Activated CD8-positive, alpha-beta memory T cell treated with anti-CD3 and anti-CD28 coated beads, Interleukin-2, amount 50 U/mL, for 48 hours (primary cell): Measurements from ENCODE around the gene HCN4.
A peak's percentile ranks its signal among the peaks of the same experiment; 100 is the strongest.

Experiments
- DNase-seq: peaks from one replicate; pipeline ENCODE4 v3.0.0-alpha.2; 2020

HCN4 gene

DNA sequence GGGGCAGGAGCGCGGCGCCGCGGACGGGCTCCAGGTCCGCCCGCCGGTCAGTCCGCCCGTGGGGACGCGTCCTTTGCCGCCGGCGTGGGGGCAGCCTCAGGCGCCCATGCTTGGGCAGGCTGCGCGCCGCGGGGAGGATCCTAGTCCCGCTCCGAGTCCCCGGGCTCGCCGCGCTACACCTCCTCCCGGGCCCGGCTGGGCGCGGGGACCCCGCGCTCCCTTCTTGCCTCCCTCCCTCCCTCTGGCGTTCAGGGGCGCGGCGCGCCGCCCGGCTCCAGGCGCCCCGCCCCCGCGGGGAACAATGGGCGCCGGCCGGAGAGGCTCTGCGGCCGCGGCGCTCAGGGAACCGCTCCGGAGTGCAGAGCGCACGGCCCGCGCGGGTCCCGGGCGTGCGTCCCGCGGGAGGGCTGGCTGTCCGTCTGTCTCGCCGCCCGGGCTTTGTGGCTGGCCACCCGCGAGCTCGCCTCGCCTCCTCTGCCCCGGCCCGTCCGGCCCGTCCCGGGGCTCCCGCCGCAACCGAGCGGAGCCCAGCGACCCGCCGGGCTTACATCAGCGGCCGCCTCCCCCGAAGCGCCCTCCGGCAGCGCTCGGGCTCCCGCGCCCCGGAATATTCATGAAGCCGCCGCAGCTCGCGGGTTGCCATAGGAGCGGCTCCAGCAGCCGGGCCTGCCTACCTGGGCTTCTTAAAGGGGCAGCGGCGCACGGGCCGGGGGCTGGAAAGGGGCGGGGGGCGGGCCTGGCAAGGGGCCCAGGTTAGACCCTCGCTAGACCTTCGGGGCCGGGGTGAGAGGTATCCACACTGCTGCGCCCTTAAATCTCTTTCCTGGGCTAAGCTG, at the start of gene HCN4:
Gene HCN4 (minus strand): TSS at position 658 of the 836 bp plus-strand sequence. CDS start 688 bp downstream, outside the sequence.
- no peak for DNase-seq

- no peak for DNase-seq
These were observed 46.1 kb upstream of the HCN4 start for GRCh38 chr15:73414876-73415275.

DNA sequence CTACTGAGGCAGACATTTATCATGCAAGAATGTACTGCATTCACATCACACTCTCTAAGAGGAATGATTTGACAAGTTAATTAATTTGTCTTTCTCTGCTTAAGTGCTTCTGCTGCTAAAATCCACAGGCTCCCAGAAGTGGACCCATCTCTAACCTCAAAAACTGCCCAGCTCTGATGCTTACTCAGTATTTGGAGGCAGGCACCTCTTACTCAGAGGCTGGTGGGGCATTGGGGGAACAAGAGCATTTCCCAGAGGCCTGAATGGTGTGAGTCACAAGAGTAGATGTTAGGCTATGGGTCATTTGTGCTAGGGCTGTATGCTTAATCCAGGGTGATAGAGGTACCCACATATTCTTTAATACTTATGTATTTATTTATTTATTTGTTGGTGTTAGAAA, 34.4 kb upstream of the HCN4 start:
- DNase-seq: no peak

DNA sequence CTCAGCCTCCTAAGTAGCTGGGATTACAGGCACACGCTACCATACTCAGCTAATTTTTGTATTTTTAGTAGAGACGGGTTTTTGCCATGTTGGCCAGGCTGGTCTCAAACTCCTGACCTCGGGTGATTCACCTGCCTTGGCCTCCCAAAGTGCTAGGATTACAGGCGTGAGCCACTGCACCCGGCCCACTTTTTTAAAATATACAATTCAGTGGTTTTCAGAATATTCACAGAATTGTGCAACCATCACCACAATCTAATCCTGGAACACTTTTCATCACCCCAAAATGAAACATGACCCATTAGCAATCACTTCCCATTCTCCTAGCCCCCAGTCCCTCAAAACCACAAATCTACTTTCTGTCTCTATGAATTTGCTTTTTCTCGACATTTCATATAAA, 31.5 kb upstream of the HCN4 start:
- DNase-seq: peak; percentile 15

DNA sequence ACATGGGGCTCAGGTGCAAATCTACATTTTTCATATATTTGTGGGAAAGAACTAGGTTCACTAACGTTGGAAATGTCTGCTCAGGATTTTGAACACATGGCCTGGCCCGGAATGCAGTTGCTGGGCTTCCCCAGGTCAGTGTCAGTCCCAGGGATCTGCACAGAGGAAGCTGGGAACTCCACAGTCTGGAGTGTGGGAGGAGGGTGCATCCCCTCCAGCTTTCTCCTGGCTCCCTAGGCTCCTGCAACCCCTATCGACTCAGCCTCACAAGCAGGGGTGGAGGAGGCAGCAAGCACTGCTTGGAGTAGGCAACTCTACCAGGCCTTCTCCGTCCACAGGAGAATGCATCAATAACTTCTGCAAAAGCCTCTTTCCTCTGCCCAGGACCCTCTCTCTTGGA, 30.1 kb upstream of the HCN4 start:
- no peak for DNase-seq

- DNase-seq: no peak
These were observed 28.7 kb upstream of the HCN4 start for GRCh38 chr15:73397461-73397860.

GRCh38 chr15:73395671-73396070, 26.9 kb upstream of the HCN4 start:
- DNase-seq: no peak

- no peak for DNase-seq
These were observed 26.0 kb upstream of the HCN4 start for GRCh38 chr15:73394782-73395181.

DNA sequence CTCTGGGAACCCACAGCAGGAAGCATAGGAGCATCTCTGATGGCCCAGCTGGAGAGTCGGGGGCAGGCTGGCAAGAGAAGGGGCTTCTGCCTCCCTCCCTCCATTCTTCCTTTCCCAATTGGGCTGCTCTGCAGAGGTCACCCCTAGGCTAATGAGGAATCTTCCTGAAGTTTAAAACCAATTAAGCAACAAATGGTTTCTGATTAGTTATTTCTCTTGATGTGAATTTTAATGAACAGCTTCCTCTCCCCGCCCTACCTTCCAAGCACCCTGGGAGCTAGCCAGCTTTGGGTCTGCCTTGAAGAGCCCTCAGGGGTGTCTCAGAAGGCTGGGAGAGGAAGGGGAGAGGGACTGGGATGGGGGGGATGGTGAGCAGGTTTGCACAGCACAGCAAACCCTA, 24.6 kb upstream of the HCN4 start:
- no peak for DNase-seq

GRCh38 chr15:73392025-73392424, 23.3 kb upstream of the HCN4 start:
- DNase-seq: no peak

DNA sequence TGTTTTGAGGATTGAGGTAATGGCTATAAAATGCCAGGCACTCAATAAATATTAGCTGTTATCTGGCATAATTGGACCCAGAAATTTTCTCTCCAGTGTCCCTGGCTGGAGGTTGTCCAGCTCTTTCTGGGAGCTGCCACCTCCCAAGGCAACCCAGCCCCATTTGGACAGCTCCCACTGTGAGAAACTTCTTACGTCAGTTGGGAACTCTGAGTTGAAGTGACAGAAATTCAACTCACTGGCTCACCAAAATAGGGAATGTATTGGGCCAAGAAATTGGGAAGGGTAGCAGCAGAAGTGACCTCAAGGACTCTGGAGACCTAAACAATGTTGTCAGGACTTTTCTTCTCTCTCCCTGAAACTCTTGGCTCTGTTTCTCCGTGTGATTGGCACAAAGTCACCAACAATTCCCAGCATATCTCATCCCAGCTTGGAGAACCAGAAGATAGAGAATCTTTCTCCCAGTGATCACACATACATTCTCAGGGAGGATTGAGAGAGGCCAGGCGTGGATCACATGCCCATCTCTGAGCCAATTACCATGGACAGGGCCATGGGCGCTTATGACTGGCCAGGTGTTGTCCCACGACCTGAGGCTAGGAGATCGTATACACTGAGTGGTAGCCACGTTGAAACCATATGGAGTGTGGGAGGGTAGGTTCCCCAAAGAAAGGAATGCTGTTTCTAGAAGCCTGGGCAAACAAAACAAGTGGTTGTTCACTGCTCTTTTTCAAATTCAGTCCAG, 22.5 kb upstream of the HCN4 start:
- no peak for DNase-seq

DNA sequence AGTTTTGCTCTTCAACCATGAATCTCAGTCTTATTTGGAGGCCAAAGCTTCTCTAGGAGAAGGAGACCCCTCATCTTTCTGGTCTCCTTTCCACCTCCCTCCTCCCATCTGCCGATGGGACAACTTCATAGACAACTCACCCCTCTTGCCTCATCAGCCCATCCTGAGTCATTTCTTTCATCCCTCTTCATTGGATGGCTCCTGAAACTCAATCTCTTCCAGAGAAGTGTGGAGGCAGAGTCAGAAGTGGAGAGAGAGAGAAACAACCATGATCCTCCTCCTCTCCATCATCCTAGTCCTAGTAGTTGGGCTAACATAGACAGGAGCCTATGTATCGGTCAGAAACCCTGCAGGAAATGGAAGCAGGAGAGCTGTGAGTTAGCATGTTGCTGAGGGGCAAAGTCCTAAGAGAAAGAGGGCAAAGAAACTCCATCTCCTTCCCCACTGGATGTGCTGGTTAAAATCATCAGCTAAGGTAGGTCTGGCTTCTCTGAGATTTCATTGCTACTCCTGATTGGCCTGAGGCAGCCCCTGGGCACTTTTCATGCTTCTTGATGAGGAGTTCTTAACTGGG, 21.3 kb upstream of the HCN4 start:
- DNase-seq: no peak

DNA sequence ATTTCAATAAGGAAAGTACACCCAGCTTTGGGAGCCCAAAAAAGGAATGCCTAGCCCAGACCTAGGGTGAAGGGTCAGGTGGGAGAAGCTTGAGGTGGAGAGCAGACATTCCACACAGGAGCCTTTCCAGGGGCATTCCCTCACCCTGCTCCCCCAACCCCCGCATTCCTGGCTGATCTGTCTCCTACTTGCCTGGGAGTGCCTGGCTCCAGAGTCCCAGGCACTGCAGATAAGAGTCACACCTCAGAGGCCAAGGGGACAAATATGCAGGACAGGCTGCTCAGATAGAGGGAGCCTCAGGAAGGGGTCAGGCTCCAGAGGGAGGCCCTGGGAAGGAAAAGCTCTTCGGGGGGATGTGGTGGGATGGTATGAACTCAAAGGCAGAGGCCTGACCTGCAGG, 20.8 kb upstream of the HCN4 start:
- no peak for DNase-seq

DNA sequence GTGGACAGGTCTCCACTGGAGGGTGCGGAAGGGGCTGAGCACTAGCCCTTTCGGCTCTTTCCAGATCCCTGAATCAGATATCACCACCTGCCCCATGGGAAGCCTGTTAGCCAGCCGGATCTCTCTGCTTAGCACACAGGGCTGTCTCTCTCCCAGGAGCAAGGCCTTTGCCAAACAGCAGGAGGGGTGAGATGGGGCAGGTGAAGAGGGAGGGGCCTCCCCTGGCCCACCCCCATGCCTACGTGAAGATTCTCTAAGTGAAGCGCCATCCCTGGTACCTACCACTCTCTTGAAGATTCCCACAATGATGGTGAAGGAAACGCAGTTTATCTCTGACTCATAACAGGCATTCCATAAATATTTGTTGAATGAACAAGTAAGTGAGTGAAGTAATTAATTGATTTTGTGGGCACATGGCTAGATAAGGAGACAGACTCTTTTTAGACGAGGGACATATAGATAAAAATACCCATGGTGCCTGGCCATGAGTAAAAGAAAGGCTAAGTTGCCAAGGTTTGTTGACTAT, 19.6 kb upstream of the HCN4 start:
- no peak for DNase-seq

DNA sequence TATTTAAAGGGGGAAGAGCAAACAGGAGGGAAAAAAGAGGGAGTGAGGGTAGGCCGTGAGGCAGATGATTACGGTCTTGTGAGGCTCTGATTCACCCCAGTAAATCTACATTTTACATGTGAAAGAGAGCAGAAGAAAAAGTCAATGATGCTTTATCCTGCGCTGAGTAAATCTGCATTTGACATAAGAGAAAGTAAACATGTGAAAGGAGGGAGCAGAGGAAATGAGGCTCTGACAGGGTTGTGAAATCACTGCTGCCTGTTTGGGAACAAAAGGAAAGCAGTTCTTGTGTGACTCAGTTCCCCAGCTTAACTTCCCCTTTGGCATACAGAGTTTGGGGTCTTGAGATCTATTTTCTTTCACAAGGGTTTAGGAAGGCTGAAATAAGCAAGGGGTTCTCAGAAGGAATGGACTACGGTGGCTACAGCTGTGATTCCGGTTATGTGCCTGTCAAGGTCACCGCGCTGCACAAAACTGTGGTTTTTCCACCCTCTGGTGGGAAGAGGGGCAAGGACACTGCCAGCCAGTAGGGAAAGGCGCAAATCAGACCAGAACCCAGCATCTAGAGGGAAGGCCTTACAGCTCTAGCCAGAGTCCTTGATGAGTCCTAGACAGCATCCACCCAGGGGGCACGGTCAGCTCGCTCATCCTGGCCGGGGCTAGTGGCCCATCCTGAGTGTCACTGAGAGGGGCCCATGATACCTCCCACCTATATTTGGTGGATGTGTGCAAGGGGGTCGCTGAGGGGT, 18.9 kb upstream of the HCN4 start:
- DNase-seq: no peak

GRCh38 chr15:73386886-73387506, 18.2 kb upstream of the HCN4 start:
- DNase-seq: no peak

- no peak for DNase-seq
These were observed 17.5 kb upstream of the HCN4 start for GRCh38 chr15:73386238-73386637.

DNA sequence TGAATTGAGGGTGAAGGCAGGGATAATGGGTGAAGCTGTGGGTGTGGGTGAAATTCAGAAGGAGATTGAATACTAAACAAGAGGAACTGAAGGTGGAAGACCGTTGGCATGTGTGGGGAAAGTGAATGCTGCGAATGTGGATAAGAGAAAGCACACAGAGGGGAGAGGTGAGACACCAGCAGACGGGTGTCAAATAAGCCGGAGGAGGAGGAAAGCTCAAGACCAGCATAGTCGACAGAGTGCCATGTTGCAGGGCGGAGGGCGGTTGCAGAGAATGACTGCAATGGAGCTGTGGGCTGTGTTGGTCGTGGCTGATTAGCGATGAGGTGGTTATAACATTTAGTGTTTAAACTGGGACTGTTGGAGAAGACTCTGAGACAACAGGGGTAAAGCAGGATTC, 16.4 kb upstream of the HCN4 start:
- DNase-seq: no peak

GRCh38 chr15:73383310-73384189, 14.8 kb upstream of the HCN4 start:
- DNase-seq: no peak

DNA sequence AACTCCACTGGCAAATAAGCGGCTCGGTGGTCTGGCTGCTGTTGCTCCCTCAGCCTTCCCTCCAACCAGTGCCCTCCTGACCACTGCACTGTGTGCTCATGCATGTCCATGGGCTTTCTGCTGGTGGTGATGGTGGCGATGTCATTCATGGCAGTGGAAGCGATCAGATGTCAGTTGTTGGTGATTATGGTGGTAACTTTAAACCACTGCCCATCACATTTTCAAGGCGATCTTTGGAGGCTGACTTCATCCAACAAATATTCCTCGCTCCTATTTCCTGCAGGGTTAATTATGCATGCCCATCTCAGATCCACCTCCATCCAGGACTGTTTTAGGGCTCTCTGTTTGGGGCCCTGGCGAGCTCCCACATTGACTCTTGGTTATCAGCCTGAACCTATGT, 13.4 kb upstream of the HCN4 start:
- no peak for DNase-seq

DNA sequence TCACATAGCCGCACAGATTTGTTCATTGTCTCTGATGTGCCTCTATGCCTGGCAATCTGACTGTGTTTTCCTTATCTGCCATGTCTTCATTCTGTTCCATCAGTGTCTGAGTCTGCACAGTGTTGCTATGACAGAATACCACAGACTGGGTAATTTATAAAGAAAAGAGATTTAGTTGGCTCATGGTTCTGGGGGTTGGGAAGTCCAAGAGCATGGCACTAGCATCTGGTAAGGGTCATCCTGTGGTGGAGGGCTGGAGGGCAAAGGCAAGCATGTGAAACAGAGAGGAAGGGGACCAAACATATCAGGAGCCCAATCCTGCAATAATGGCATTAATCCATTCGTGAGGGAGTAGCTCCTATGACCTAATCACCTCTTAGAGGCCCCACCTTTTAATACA, 11.9 kb upstream of the HCN4 start:
- no peak for DNase-seq

GRCh38 chr15:73378089-73378488, 9.3 kb upstream of the HCN4 start:
- no peak for DNase-seq
